Activated CD4-positive, alpha-beta memory T cell treated with anti-CD3 and anti-CD28 coated beads, Interleukin-2, amount 10 ng/mL, durations not matched to agents 7 days and 5 days (primary cell): Measurements from ENCODE around the gene RBM20. TPM values are rescaled to one million over a fixed set of nuclear protein-coding genes. Genes with fewer than 3 reads are reported as not detected.

ENCODE experiments used
- CTCF ChIA-PET: fragments of 350-600 bp; sonication (Branson Sonifier 250); formaldehyde crosslinking; loops from one replicate; lab custom pipeline; 2021; ENCODE audit warnings: antibody characterized with exemption, inconsistent platforms; lab: Charles Lee
- POLR2A ChIA-PET: fragments of 350-600 bp; sonication (Branson Sonifier 250); formaldehyde crosslinking; loops from one replicate; lab custom pipeline; 2021; ENCODE audit warnings: antibody characterized with exemption; lab: Charles Lee
- DNase-seq: peaks from one replicate; pipeline ENCODE4 v3.0.0-alpha.2; 2020
- H3K27ac Mint-ChIP-seq: one replicate; pipeline ENCODE4 v1.8.0; 2021; ENCODE audit warnings: mild to moderate bottlenecking, mixed read lengths
- H3K27me3 Mint-ChIP-seq: one replicate; pipeline ENCODE4 v1.8.0; 2021; ENCODE audit warnings: mixed read lengths
- H3K36me3 Mint-ChIP-seq: one replicate; pipeline ENCODE4 v1.8.0; 2021; ENCODE audit warnings: low read depth, mixed read lengths
- H3K4me1 Mint-ChIP-seq: one replicate; pipeline ENCODE4 v1.8.0; 2021; ENCODE audit warnings: mixed read lengths
- H3K4me3 Mint-ChIP-seq: one replicate; pipeline ENCODE4 v1.8.0; 2021; ENCODE audit warnings: mild to moderate bottlenecking, mixed read lengths
- H3K9me3 Mint-ChIP-seq: one replicate; pipeline ENCODE4 v1.8.0; 2021; ENCODE audit warnings: mixed read lengths
- total RNA-seq, 2 experiments: library from RNA; stranded (reverse); gene quantifications; one replicate each; pipeline ENCODE4 v1.2.3, GENCODE V29; 2021

The RBM20 gene
- total RNA-seq, 2 experiments from 2014 or later, result 0.03 TPM; not detected in 1

- Mint-ChIP-seq H3K4me1 (peaks cover 80% of the 10 kb centered on the region), H3K9me3 (no peaks in the 10 kb centered on the region), H3K4me3 (peak overlapping the region; percentile 90), H3K27ac (peak overlapping the region; percentile 94), H3K27me3 (no peaks in the 10 kb centered on the region), H3K36me3 (peaks cover 8% of the 10 kb centered on the region)
- DNase-seq, result no peak
- POLR2A ChIA-PET, result interaction anchor here (1.2 to 5.3 kb wide), 6 partner anchors 9 to 49 kb away, joined by 3 to 98 read pairs (median 22); partner anchors contain the start of genes BBIP1 and SHOC2
- CTCF ChIA-PET, result interaction anchor here (1.5 kb wide), 2 partner anchors 66 kb away, joined by 5 to 7 read pairs; no protein-coding TSS in a partner anchor
Measured at GRCh38 chr10:110868981-110869380, 224.8 kb downstream of the RBM20 start.

GRCh38 chr10:110870823-110871297 lies 226.7 kb downstream of the RBM20 start:
- Mint-ChIP-seq H3K27me3 (no peaks in the 10 kb centered on the region), H3K4me3 (peak overlapping the region; percentile 90), H3K9me3 (no peaks in the 10 kb centered on the region), H3K4me1 (peaks cover 70% of the 10 kb centered on the region), H3K27ac (peak overlapping the region; percentile 94), H3K36me3 (peaks cover 12% of the 10 kb centered on the region)
- POLR2A ChIA-PET, result interaction anchor here (0.6 to 3.2 kb wide), 11 partner anchors 11 to 122 kb away, joined by 3 to 98 read pairs (median 6); partner anchors contain the start of genes BBIP1 and SHOC2
- CTCF ChIA-PET, result interaction anchor here (0.8 to 1.2 kb wide), 6 partner anchors 13 to 271 kb away, joined by 3 to 15 read pairs (median 4); no protein-coding TSS in a partner anchor
- DNase-seq, result no peak

GRCh38 chr10:110871298-110872084 lies 227.4 kb downstream of the RBM20 start, which contains the start of gene PDCD4:
Gene PDCD4, plus strand, starts transcription at chr10:110871928. Its CDS starts 4,100 bp downstream, at chr10:110876028.
- peak; percentile 96 for DNase-seq
- no peaks in the 10 kb centered on the region for H3K27me3 Mint-ChIP-seq
- H3K36me3 Mint-ChIP-seq, result peaks cover 17% of the 10 kb centered on the region
- H3K9me3 Mint-ChIP-seq, result no peaks in the 10 kb centered on the region
- CTCF ChIA-PET, result interaction anchor here (0.6 to 1.2 kb wide), 11 partner anchors 11 to 272 kb away, joined by 3 to 15 read pairs (median 3); partner anchors contain the start of genes BBIP1 and SHOC2
- H3K4me3 Mint-ChIP-seq, result peak within 1 kb of the TSS; percentile 90
- H3K4me1 Mint-ChIP-seq, result peaks cover 66% of the 10 kb centered on the region
- H3K27ac Mint-ChIP-seq, result peak within 1 kb of the TSS; percentile 94
- POLR2A ChIA-PET, result interaction anchor here (0.6 to 3.2 kb wide), 15 partner anchors 8 to 305 kb away, joined by 3 to 98 read pairs (median 6); partner anchors contain the start of genes BBIP1 and SHOC2

- ChIA-PET CTCF (interaction anchor here (0.8 to 1.7 kb wide), 13 partner anchors 8 to 98 kb away, joined by 3 to 15 read pairs (median 3); no protein-coding TSS in a partner anchor), POLR2A (interaction anchor here (1.1 to 3.2 kb wide), 17 partner anchors 8 to 123 kb away, joined by 3 to 98 read pairs (median 6); partner anchors contain the start of genes BBIP1 and SHOC2)
- Mint-ChIP-seq H3K4me3 (peak overlapping the region; percentile 90), H3K27ac (peak overlapping the region; percentile 85), H3K9me3 (no peaks in the 10 kb centered on the region), H3K27me3 (no peaks in the 10 kb centered on the region), H3K4me1 (peaks cover 60% of the 10 kb centered on the region), H3K36me3 (peaks cover 21% of the 10 kb centered on the region)
- peak; percentile 77 for DNase-seq
Measured at GRCh38 chr10:110872145-110872983, 228.2 kb downstream of the RBM20 start.

GRCh38 chr10:110872984-110873923 lies 229.1 kb downstream of the RBM20 start:
- peaks cover 51% of the 10 kb centered on the region for H3K4me1 Mint-ChIP-seq
- no peak for DNase-seq
- no peaks in the 10 kb centered on the region for H3K9me3 Mint-ChIP-seq
- CTCF ChIA-PET, result interaction anchor here (0.8 to 1.7 kb wide), 9 partner anchors 9 to 70 kb away, joined by 3 to 10 read pairs (median 3); no protein-coding TSS in a partner anchor
- no peaks in the 10 kb centered on the region for H3K27me3 Mint-ChIP-seq
- peak overlapping the region; percentile 85 for H3K4me3 Mint-ChIP-seq
- peaks cover 29% of the 10 kb centered on the region for H3K36me3 Mint-ChIP-seq
- POLR2A ChIA-PET, result interaction anchor here (0.9 to 2.5 kb wide), 12 partner anchors 9 to 129 kb away, joined by 3 to 26 read pairs (median 10); partner anchors contain the start of genes BBIP1 and SHOC2
- H3K27ac Mint-ChIP-seq, result peak overlapping the region; percentile 85

- DNase-seq, result no peak
- Mint-ChIP-seq H3K4me1 (peaks cover 44% of the 10 kb centered on the region), H3K27ac (peak overlapping the region; percentile 34), H3K36me3 (peaks cover 35% of the 10 kb centered on the region), H3K4me3 (peak overlapping the region; percentile 64), H3K9me3 (no peaks in the 10 kb centered on the region), H3K27me3 (no peaks in the 10 kb centered on the region)
- POLR2A ChIA-PET, result interaction anchor here (0.9 to 2.1 kb wide), 3 partner anchors 9 to 130 kb away, joined by 3 to 15 read pairs (median 10); no protein-coding TSS in a partner anchor
- CTCF ChIA-PET, result interaction anchor here (1.3 to 1.7 kb wide), 4 partner anchors 9 to 71 kb away, joined by 3 to 10 read pairs (median 3); no protein-coding TSS in a partner anchor
Measured at GRCh38 chr10:110873951-110874350, 229.8 kb downstream of the RBM20 start.

GRCh38 chr10:110876000-110876399 lies 231.9 kb downstream of the RBM20 start:
- no peak overlapping the region for H3K4me3 Mint-ChIP-seq
- CTCF ChIA-PET, result interaction anchor here (0.9 to 2.0 kb wide), 3 partner anchors 16 to 18 kb away, joined by 3 to 6 read pairs (median 3); no protein-coding TSS in a partner anchor
- H3K36me3 Mint-ChIP-seq, result peaks cover 42% of the 10 kb centered on the region

GRCh38 chr10:110876788-110877187 lies 232.7 kb downstream of the RBM20 start:
- CTCF ChIA-PET, result interaction anchor here (1.1 to 2.0 kb wide), 3 partner anchors 15 to 199 kb away, joined by 3 to 6 read pairs (median 3); no protein-coding TSS in a partner anchor
- H3K4me1 Mint-ChIP-seq, result peaks cover 30% of the 10 kb centered on the region
- H3K9me3 Mint-ChIP-seq, result no peaks in the 10 kb centered on the region

More at GRCh38 chr10:110876000-110876399, 231.9 kb downstream of the RBM20 start:
- Mint-ChIP-seq H3K27me3 (no peaks in the 10 kb centered on the region), H3K27ac (no peak overlapping the region), H3K9me3 (no peaks in the 10 kb centered on the region), H3K4me1 (peaks cover 31% of the 10 kb centered on the region)
- DNase-seq, result no peak
- POLR2A ChIA-PET, result interaction anchor here (0.8 to 1.8 kb wide), 4 partner anchors 11 to 101 kb away, joined by 3 to 7 read pairs (median 6); no protein-coding TSS in a partner anchor

GRCh38 chr10:110880012-110880411 lies 235.9 kb downstream of the RBM20 start:
- ChIA-PET CTCF (interaction anchor here (1.4 kb wide), 1 partner anchor 12 kb away, joined by 5 read pairs; no protein-coding TSS in a partner anchor), POLR2A (interaction anchor here (1.0 to 1.6 kb wide), 4 partner anchors 10 to 22 kb away, joined by 3 read pairs; no protein-coding TSS in a partner anchor)
- no peak for DNase-seq
- peaks cover 36% of the 10 kb centered on the region for H3K4me1 Mint-ChIP-seq
- no peaks in the 10 kb centered on the region for H3K27me3 Mint-ChIP-seq
- H3K36me3 Mint-ChIP-seq, result peaks cover 67% of the 10 kb centered on the region
- H3K9me3 Mint-ChIP-seq, result no peaks in the 10 kb centered on the region
- H3K27ac Mint-ChIP-seq, result no peak overlapping the region
- H3K4me3 Mint-ChIP-seq, result no peak overlapping the region

More at GRCh38 chr10:110876788-110877187, 232.7 kb downstream of the RBM20 start:
- no peak for DNase-seq
- no peaks in the 10 kb centered on the region for H3K27me3 Mint-ChIP-seq
- H3K36me3 Mint-ChIP-seq, result peaks cover 47% of the 10 kb centered on the region
- POLR2A ChIA-PET, result interaction anchor here (1.2 to 1.8 kb wide), 3 partner anchors 12 to 102 kb away, joined by 4 to 7 read pairs (median 7); no protein-coding TSS in a partner anchor
- H3K27ac Mint-ChIP-seq, result no peak overlapping the region
- no peak overlapping the region for H3K4me3 Mint-ChIP-seq

- POLR2A ChIA-PET, result interaction anchor here (1.0 to 2.0 kb wide), 3 partner anchors 10 to 103 kb away, joined by 3 to 5 read pairs (median 4); partner anchors contain the start of gene PDCD4
- H3K36me3 Mint-ChIP-seq, result peaks cover 68% of the 10 kb centered on the region
- no peak for DNase-seq
- H3K27ac Mint-ChIP-seq, result no peak overlapping the region
- no peaks in the 10 kb centered on the region for H3K9me3 Mint-ChIP-seq
- H3K27me3 Mint-ChIP-seq, result no peaks in the 10 kb centered on the region
- H3K4me3 Mint-ChIP-seq, result no peak overlapping the region
- CTCF ChIA-PET, result interaction anchor here (0.8 kb wide), 1 partner anchor 135 kb away, joined by 3 read pairs; no protein-coding TSS in a partner anchor
- peaks cover 38% of the 10 kb centered on the region for H3K4me1 Mint-ChIP-seq
Measured at GRCh38 chr10:110881247-110881646, 237.1 kb downstream of the RBM20 start.
